DMS153 (cell line): Measurements from ENCODE around the gene BCL2.

Source experiments
- DNase-seq: peaks from one replicate; lab custom pipeline; 2025; lab: John Stamatoyannopoulos, UW

The BCL2 gene

DNA sequence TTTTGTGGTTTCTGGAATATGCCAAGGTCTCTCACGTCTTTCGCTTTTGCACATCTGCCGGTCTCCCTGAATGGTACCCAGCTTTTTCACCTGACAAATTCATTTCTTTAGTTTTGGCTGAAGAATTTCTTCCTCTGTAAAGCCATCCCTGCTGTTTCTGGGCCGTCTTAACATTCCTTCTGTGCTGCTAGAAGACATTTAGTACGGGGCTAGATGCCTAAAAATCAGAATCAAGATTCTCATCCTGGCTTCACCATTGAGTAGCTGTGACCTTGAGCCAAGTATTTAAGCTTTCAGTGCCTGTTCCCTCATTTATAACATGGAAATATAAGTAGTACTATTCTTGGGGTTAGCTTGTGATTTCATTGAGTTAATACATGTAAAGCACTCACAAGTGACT lies 6.4 kb upstream of the BCL2 start:
- no peak for DNase-seq

DNA sequence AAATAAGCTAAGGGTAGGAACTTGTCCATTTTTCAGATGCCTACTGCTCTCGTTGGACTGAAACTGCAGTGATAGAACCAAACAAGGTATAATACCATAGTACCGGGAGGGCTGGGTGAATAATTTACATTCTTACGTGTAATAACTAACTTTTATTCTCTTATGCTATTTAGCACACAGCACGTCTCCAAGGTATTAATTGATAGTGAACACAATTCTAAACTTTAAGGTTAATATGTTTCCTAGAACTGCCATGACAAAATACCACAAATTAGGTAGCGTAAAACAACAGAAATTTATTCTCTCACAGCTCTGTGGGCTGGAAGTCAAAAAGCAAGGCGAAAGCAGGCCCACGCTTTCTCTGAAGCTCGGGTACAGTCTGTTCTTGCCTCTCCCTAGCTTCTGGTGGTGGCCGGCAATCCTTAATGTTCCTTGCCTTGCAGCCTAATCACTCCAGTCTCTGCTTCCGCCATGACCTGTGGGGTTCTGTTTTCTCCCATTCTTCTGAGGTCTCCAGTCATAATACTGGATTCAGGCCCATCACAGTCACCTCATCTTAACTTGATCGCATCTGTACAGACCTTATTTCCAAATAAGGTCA lies 5.6 kb upstream of the BCL2 start:
- DNase-seq = no peak

DNA sequence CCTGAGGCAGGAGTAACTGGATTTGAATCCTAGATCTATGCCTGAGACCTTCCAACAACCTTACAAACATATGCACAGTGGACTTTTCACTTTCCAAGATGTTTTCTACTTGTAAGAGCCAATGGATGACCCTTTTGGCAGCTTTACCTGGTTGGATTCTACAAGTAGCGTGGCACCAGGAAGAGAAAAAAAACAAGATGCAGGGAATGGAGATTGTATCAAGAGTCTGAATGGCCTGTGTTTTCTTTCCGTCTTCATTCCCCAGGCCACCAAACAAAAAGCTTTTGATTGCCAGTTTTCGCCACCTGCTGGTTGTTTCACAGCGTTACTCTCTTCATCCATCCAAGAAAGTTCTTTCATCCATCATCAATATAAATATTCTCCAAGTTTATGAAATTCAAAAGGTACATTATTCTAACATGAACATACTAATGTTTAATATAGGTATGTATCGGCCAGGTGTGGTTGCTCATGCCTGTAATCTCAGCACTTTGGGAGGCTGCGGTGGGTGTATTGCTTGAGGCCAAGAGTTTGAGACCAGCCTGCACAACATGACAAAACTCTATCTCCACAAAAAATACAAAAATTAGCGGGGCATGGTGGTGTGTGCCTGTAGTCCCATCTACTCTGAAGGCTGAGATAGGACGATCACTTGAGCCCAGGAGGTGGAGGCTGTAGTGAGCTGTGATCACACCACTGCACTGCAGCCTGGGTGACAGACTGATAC lies 3.5 kb upstream of the BCL2 start:
- DNase-seq = peak; percentile 60

DNA sequence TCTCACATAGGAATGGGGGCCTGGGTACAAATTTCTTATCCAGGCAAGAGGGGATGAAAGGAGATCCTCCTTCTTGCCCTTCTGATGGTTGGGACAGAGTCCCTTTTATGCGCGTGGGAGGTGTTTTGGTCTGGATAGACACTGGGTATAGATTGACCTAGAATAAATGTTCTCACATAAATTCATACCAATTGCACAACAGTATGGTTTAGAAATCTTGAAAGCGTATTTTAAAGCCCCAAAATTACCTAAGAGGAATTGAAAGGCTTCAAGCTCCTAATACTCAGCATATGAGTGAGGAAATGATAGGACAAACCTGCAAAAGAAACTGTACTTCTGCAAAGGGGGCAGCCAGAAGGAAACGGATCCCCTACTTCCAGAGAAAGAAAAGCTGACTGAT lies 2.6 kb upstream of the BCL2 start:
- no peak for DNase-seq

DNA sequence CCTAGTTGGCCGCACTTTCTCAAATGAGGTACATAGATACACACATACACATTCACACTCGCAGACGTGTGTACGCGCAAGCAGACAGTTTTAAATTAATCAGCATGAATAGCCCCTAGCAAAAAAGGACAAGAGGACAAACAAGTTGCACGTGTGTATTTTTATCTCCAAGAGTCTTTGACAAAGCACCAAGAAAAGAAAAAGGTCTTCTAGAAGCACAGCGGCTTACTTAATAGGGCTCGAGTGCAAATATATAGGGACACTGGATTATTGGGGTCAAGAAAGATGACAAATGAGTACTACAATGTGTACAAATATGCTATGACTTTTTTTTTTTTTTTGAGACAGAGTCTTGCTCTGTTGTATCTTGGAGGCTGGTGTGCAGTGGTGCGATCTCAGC lies 1.7 kb upstream of the BCL2 start:
- DNase-seq = no peak

DNA sequence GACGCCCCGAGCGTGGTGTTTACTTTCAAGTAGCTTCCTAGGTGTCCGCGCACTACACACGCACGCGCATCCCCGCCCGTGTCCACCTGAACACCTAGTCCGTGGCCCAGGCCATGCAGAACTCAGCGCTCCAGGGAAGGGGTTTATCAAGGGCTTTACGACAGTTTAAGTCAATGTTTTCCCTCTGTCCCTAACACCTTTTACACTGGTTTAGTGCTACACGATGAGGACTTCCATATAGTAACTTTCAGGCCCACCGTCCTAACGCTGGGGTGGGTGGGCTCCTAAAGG lies 1.4 kb upstream of the BCL2 start:
- DNase-seq = peak; percentile 36

DNA sequence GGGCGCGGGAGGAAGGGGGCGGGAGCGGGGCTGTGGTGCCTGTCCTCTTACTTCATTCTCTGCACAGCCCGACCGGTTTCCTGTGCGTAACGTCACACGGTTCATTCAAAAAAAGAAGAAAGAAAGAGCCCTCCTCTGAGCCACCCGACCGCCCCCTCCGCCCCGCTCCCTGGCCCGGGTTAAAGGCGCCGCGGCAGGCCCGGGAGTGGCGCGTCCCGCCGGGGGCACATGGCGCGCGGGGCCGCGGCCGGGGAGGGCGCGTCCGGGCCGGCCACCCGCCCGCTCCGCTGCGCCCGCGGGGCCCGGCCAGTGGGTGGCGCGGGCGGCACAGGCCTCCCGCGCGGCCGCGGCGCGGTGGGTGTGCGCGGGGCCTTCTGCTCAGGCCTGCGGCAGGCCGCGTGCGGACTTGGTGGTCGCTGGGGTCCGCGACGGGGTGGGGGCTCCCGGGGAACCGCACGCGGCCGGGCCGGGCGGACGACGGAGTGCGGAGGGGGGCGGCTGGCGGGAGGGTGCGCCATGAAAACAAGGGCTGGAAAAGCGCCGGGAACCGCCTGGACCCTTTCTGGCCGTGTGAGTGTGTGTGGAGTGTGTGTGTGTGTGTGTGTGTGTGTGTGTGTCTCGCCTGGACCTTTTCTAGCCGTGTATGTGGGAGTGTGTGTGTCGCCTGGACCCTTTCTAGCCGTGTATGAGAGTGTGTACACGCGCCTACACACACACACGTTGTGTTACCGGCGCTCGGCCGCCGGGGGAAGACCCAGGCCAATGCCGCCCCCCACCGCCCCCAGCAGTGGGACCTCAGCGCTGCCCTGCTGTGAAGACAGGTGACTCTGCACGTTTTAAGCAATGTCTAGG lies 780 bp upstream of the BCL2 start:
- peak; percentile 71 for DNase-seq

DNA sequence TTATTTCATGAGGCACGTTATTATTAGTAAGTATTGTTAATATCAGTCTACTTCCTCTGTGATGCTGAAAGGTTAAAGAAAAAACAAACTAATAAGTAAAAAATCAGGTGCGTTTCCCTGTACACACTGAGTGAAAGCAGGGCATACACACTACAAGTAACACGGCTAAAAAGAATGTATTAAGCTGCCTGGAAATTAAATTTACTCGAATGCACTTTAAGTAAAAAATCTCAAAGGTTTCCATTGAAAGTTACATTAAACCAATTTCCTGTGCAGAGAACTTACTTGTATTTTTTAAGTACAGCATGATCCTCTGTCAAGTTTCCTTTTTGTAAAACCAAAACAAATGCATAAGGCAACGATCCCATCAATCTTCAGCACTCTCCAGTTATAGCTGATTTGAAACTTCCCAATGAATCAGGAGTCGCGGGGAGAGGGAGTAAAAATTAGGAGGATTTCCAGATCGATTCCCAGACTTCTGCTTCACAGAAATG lies 633 bp downstream of the BCL2 start:
- no peak for DNase-seq

DNA sequence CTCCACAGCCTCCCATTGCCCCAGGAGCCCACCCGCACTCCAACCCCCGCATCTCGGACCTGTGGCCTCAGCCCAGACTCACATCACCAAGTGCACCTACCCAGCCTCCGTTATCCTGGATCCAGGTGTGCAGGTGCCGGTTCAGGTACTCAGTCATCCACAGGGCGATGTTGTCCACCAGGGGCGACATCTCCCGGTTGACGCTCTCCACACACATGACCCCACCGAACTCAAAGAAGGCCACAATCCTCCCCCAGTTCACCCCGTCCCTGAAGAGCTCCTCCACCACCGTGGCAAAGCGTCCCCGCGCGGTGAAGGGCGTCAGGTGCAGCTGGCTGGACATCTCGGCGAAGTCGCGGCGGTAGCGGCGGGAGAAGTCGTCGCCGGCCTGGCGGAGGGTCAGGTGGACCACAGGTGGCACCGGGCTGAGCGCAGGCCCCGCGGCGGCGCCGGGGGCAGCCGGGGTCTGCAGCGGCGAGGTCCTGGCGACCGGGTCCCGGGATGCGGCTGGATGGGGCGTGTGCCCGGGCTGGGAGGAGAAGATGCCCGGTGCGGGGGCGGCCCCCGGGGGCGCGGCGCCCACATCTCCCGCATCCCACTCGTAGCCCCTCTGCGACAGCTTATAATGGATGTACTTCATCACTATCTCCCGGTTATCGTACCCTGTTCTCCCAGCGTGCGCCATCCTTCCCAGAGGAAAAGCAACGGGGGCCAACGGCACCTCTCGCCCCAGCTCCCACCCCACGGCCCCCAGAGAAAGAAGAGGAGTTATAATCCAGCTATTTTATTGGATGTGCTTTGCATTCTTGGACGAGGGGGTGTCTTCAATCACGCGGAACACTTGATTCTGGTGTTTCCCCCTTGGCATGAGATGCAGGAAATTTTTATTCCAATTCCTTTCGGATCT lies 1.3 kb downstream of the BCL2 start:
- peak; percentile 88 for DNase-seq

DNA sequence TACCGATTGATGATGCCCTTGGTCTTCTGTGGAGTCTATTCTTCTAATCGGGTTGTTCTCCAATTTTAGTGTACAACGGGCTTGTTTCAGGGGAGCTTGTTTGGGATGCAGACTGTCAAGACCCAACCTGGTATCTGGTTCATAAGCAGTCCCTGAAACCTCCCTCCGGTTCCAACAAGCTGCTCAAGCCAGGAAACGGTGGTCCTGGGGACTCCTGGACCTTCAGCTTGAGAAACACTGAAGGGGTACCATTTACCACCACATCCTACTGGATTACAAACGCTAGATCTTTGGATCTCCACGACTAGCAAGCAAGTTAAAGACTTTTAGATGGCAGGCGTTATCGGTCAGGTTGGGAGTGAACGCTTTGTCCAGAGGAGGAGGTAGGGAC lies 2.0 kb downstream of the BCL2 start:
- DNase-seq = no peak

DNA sequence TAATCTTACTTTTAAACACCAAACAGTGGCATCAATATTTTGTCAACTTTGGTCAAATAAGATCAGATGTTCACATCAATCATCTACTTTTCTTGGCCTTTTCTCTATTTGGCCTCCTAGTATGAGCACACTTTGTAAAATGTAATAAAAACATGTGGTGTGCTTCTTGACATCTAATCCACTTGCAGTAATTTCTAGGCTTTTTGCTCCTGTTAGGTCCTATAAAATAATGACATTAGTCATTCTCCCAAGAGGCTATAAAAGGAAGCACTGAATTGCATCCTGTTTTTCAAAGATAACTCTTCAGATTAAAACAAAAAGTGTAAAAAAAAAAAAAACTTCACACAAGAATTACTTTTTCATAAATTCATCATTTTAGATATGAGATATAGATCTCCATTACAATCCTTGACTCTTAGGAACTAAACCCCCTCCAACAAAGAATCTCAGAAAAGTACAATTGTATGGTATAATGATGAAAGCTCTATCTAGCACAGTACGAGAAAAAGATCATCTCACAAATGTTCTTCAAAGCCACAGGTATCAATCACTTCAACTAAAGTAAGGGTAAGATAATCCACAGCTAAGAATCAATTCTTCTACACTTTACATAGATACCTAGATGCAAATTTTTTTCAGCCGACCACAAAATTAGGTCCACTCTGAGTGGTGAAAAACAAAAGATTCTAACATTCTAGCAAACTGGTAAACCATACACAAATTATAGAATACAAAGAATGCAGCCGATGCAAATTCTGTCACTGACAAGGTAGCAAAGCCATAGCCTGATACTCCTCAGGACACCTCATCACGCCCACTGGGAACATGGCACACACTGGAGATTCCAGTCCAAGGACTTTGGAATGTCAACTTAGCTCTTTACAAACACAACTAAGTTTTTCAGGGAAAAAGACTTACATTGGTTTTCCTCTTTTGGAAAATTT lies 2.7 kb downstream of the BCL2 start:
- DNase-seq = no peak

DNA sequence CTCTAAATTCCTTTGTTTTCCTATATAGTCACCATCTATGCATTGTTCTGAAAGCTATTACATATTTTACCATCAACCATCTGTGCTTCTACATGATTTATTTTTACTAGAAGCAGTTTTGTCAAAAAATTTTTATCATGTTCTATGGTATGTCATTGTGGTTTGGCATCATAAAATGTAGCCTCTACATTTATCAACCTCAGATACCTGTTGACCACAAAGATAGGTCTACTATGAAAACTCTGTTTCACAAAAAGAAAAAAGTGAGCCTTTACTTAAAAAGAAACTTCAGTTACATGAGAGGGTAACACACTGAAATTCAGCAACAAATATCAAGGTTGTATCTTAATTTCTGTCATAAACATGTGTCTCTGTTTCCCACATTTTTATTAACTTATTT lies 3.7 kb downstream of the BCL2 start:
- no peak for DNase-seq

DNA sequence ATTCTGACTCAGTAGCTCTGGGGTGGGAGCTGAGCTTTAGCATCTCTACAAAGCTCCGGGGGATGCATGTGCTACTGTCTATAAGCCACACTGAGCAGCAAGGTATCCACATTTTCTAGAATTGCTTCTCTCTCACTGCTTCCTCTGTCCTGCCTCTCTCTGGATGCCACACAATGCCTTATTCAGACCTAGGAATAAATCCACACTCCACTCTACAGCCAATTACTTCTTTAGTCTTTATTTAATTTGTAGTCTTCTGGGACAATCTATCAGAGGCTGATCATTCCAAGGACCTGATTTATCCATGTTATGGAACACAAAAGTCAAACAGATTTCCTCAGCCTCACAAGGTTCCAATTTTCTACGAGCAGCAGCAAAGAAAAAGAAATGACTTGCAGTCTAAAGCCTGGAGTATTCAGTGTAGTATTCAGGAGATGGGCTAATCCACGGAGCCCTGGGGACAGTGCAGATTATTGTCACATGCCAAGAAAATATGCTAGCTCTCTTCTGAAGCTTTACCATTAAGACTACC lies 4.4 kb downstream of the BCL2 start:
- no peak for DNase-seq

DNA sequence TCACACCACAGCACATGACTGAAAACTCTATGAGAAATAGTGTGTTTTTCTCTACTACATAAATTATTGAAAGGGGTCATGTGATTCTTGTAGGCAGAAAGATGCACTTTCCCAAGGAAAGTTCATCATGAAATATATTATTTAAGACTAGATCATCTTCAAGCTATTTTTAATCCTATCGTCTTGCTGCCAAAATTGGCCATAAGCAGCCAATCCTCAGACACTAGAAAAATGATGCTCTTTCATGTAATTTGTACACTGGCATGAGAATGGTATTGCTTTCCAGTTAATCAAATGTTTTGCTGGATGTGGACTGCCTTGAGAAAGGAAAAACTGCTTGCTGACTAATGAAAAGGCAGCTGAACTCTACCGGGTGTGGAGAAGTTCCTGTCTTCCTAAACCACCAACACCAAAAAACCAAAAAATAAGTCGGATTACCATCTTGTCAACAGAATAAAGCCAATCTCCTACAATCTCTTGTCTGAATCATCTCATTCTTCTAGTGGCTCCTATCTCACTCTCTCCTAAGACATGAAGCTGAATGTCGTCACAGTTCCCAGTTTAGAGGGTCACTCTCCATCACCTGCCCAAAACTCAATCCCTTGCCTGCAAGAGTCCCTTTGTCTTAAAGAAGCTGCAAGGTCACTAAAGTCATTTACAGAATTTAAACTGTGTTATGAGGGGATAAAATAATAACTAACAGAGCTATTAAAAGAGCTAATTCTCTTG lies 5.3 kb downstream of the BCL2 start:
- DNase-seq = no peak

DNA sequence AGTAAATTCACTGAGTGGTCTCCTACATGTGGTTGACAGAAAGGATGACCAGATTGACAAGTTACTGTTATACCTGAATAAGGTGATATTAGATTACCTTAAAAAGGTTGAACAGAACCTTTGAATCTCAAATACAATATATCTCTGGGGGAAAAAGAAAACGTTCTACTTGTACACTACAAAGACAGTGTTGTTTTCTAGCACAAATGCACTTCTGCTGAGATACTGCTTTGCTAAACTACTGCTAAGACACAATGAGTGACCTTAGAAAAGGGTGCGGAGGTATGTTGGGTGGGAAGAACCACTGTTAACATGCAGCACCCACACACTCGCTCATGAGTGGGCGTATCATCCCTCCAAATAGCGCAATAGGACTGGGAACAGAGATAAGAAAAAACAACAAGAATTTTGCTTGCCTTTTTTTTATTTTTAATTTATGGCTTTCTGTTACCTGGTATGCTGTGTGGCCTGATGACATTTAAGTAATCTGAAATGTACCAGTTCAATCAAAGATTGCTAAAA lies 6.1 kb downstream of the BCL2 start:
- DNase-seq = no peak

DNA sequence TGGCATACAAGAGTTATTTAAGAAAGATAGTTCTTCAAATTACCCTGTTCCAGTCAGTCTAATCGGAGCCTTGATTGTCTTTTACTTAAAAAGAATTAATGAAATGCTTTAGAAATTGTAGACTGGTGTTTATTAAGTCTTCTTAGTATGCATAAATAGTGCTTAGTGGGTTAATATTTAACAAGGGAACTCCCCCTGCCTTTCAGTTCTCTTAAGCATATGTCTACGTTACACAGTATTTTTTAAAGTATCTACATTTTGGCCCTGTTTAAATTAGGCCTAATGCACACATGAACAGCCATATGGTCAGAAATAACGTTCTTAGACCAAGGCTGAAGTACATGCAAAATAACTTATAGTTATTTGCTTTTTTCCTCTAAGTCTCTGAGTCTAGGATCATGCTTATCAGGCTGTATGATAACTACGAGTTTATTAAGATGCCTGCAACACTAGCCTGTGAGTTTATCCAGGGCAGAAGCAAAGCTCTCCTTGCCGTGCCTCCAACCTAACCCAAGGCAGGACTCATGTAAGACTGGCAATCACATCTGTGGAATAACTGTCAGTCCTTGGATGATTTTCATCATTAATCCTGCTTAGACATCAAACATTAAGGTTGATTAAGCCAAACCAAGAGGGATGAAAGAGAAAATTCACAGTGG lies 6.7 kb downstream of the BCL2 start:
- DNase-seq = no peak

DNA sequence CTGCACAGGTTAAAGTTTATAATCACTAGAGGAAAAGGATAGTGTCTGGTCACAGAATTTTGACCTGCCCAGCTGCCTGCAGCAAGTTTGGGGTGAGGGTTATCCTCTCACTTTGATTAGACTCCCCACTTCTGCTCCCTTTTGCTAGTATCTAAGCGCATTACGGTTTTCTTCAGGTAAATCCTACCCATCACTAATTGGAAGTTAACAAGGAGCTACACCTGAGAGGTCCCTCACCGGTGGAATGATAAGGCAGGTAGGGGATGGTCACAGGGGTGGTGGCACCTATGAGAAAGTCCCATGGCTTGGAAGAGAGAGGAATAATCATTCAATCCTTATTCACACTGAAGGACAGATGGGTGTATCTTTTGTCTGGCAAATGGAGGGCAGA lies 7.6 kb downstream of the BCL2 start:
- no peak for DNase-seq

DNA sequence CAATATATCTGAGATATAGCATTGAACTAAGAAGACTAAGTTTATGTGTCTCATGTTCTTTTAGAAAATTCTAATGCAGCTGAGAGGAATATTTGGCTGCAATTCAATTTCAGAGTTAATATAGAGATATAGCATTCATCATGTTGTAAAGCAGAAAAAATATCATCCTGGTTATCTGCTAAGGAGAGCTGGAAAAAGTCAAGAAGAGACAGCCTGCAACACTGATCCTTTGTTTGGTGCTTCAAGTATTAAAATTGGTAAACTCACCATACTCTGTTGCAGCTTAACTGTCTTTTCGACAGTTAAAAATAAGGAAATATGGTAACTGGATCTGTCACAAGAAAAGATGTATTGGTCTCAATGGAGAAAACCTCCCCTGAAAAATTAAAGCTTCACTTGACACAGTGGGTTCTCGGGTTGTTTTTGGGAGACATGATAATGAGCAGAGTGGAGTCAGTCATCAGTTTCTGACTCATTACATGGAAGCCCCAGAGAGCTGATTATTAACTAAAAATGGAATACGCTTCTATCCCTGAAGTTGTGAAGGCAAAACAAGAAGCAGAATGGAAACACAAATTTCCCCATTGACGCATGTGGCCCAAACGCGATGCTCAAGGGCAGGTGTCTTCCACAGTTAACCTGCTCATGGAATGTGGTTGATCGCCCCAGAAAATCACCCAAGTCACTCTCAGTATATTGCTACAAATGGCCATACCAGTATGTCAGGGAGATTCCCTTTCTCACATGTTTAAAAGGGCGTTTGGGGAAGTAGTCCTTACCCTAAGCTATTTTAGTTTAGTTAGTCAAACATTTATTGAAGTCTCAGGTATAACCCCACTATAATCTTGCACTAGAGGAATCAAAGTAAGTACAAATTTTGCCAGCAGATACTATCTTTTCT lies 8.2 kb downstream of the BCL2 start:
- no peak for DNase-seq
